IMR-90 (cell line): Measurements from ENCODE around the gene CDC42EP4. TPM values are rescaled to one million over a fixed set of nuclear protein-coding genes. Genes with fewer than 3 reads are reported as not detected.

Experiments used
- ATAC-seq: fragments of 200-7000 bp; cut with Tn5 transposase; 2 replicates; pipeline ENCODE4 v1.9.1; 2020; ENCODE audit warnings: low read depth, mild to moderate bottlenecking, moderate library complexity
- BruUV-seq: library from RNA; stranded (reverse); fragments of 400-500 nt; replicated peaks from 2 replicates; lab custom pipeline; 2021; lab: Mats Ljungman, UMichigan
- CTCF ChIA-PET: fragments of 300-600 bp; formaldehyde crosslinking; extraction: SDS; loops from one replicate; lab custom pipeline; 2021; ENCODE audit warnings: antibody characterized with exemption; lab: Yijun Ruan, JAX
- POLR2A ChIA-PET: fragments of 300-600 bp; sonication (Branson Sonifier 250); formaldehyde crosslinking; loops from one replicate; lab custom pipeline; 2022; ENCODE audit warnings: antibody characterized with exemption; ENCODE audit not compliant: unreplicated experiment; lab: Charles Lee
- DNase-seq: peaks from one replicate; pipeline ENCODE4 v3.0.0; 2013
- H2AFZ ChIP-seq: replicated peaks from 2 replicates; pipeline ENCODE3; 2013; ENCODE audit warnings: low read length, mild to moderate bottlenecking; ENCODE audit not compliant: poor library complexity
- H2AK5ac ChIP-seq: 2 replicates; pipeline ENCODE4 v1.6.1; 2013; ENCODE audit warnings: low read depth, low read length, inconsistent platforms
- H2AK9ac ChIP-seq: replicated peaks from 2 replicates; pipeline ENCODE3; 2013; ENCODE audit warnings: mild to moderate bottlenecking, low read depth, low read length, moderate library complexity; ENCODE audit not compliant: poor library complexity
- H2BK120ac ChIP-seq: 2 replicates; pipeline ENCODE4 v1.6.1; 2013; ENCODE audit warnings: low read depth, low read length, inconsistent platforms
- H2BK15ac ChIP-seq: 3 replicates; pipeline ENCODE4 v1.6.1; 2013; ENCODE audit warnings: low read depth, low read length, inconsistent platforms
- H2BK20ac ChIP-seq: 2 replicates; pipeline ENCODE4 v1.6.1; 2013; ENCODE audit warnings: low read depth, mild to moderate bottlenecking, inconsistent platforms, low read length, moderate library complexity
- H2BK5ac ChIP-seq: 2 replicates; pipeline ENCODE4 v1.6.1; 2013; ENCODE audit warnings: mild to moderate bottlenecking, low read depth, low read length, inconsistent platforms; ENCODE audit not compliant: poor library complexity, severe bottlenecking
- H3K14ac ChIP-seq: replicated peaks from 2 replicates; pipeline ENCODE4 v1.6.1; 2013; ENCODE audit warnings: low read depth, low read length, inconsistent platforms
- H3K18ac ChIP-seq: 2 replicates; pipeline ENCODE4 v1.6.1; 2013; ENCODE audit warnings: low read depth, low read length, control low read depth
- H3K23ac ChIP-seq: 2 replicates; pipeline ENCODE4 v1.6.1; 2013; ENCODE audit warnings: low read depth, low read length, inconsistent platforms
- H3K27ac ChIP-seq: 2 replicates; pipeline ENCODE4 v1.5.1; 2013; ENCODE audit warnings: mild to moderate bottlenecking, control low read depth, low read length; ENCODE audit not compliant: insufficient read depth
- H3K27me3 ChIP-seq: 2 replicates; pipeline ENCODE4 v1.6.1; 2013; ENCODE audit warnings: low read length; ENCODE audit not compliant: control insufficient read depth, insufficient read depth
- H3K36me3 ChIP-seq: 2 replicates; pipeline ENCODE4 v1.6.1; 2013; ENCODE audit warnings: low read length, mixed read lengths; ENCODE audit not compliant: control insufficient read depth, insufficient read depth
- H3K4ac ChIP-seq: 2 replicates; pipeline ENCODE4 v1.6.1; 2013; ENCODE audit warnings: low read depth, low read length, inconsistent platforms
- H3K4me1 ChIP-seq: 2 replicates; pipeline ENCODE4 v1.6.1; 2013; ENCODE audit warnings: low read length, mixed read lengths; ENCODE audit not compliant: control insufficient read depth, insufficient read depth
- H3K4me2 ChIP-seq: 2 replicates; pipeline ENCODE4 v1.6.1; 2013; ENCODE audit warnings: low read depth, mild to moderate bottlenecking, control low read depth, low read length, moderate library complexity
- H3K4me3 ChIP-seq: 2 replicates; pipeline ENCODE4 v1.5.1; 2013; ENCODE audit warnings: low read depth, mild to moderate bottlenecking, control low read depth, low read length, moderate library complexity; ENCODE audit not compliant: insufficient read depth
- H3K56ac ChIP-seq: 2 replicates; pipeline ENCODE4 v1.6.1; 2013; ENCODE audit warnings: low read length, inconsistent platforms; ENCODE audit not compliant: insufficient read depth; ENCODE audit errors: extremely low read depth
- H3K79me1 ChIP-seq, 2 experiments: 2 replicates each; pipeline ENCODE4 v1.6.1; 2013; ENCODE audit warnings: low read length in 2 of 2, inconsistent platforms in 1 of 2, low read depth in 1 of 2
- H3K9ac ChIP-seq: 2 replicates; pipeline ENCODE4 v1.6.1; 2013; ENCODE audit warnings: low read depth, low read length, control low read depth
- H3K9me1 ChIP-seq: 2 replicates; pipeline ENCODE4 v1.6.1; 2013; ENCODE audit warnings: low read length, inconsistent platforms; ENCODE audit not compliant: insufficient read depth
- H3K9me3 ChIP-seq: 2 replicates; pipeline ENCODE4 v1.6.1; 2013; ENCODE audit warnings: low read length; ENCODE audit not compliant: control insufficient read depth, insufficient read depth
- H4K20me1 ChIP-seq: 2 replicates; pipeline ENCODE4 v1.6.1; 2013; ENCODE audit warnings: low read length, inconsistent platforms; ENCODE audit not compliant: insufficient read depth
- H4K5ac ChIP-seq: 2 replicates; pipeline ENCODE4 v1.6.1; 2013; ENCODE audit warnings: mild to moderate bottlenecking, low read depth, low read length, control low read depth
- H4K8ac ChIP-seq, 2 experiments: 2 replicates each; pipeline ENCODE4 v1.6.1; 2013; ENCODE audit warnings: low read depth in 2 of 2, low read length in 2 of 2, control low read depth in 1 of 2, inconsistent platforms in 1 of 2
- H4K91ac ChIP-seq: 2 replicates; pipeline ENCODE4 v1.6.1; 2013; ENCODE audit warnings: low read depth, low read length, inconsistent platforms; ENCODE audit not compliant: insufficient read depth
- CHD1 ChIP-seq: IDR thresholded peaks from 2 replicates; pipeline ENCODE4 v1.6.1; 2012; ENCODE audit warnings: low read depth, low read length, improper control_type of control experiment
- CTCF ChIP-seq: conservative IDR thresholded peaks from 2 replicates; pipeline ENCODE4 v1.5.1; 2012; ENCODE audit warnings: mild to moderate bottlenecking, low read depth, low read length, improper control_type of control experiment
- FOS ChIP-seq: fragments of 150-350 bp; IDR thresholded peaks from 2 replicates; pipeline ENCODE4 v1.6.1; 2016; ENCODE audit warnings: low read depth, low read length
- MAFK ChIP-seq: IDR thresholded peaks from 2 replicates; pipeline ENCODE4 v1.6.1; 2012; ENCODE audit warnings: low read depth, low read length, improper control_type of control experiment
- MAZ ChIP-seq: IDR thresholded peaks from 2 replicates; pipeline ENCODE4 v1.6.1; 2012; ENCODE audit warnings: low read depth, mild to moderate bottlenecking, low read length, improper control_type of control experiment, moderate library complexity, borderline replicate concordance
- NFE2L2 ChIP-seq: fragments of 150-350 bp; IDR thresholded peaks from 2 replicates; pipeline ENCODE4 v1.6.1; 2016; ENCODE audit warnings: low read depth, mild to moderate bottlenecking, low read length
- WGBS, 2 experiments: methylation state at CpG; one replicate each; pipeline versions ENCODE4 v1.1.5 to v1.1.7; 2013; ENCODE audit warnings: missing lambda C conversion rate in 2 of 2; ENCODE audit not compliant: insufficient read length in 1 of 2; ENCODE audit errors: extremely low coverage in 2 of 2; 5-methylcytosine and 5-hydroxymethylcytosine counted together
- dilution Hi-C: fragments of 300-500 bp; cut with HindIII; formaldehyde crosslinking; loops from one replicate; pipeline ENCODE4 v1.14.3; 2018; ENCODE audit warnings: low sequenced_read_pairs; ENCODE audit not compliant: unreplicated experiment
- in situ Hi-C: fragments of 300-500 bp; cut with MboI; formaldehyde crosslinking; loops from 3 replicates; pipeline ENCODE4 v1.14.3; 2019; ENCODE audit warnings: low sequenced_read_pairs, inconsistent platforms, mixed read lengths
- intact Hi-C: fragments of 100-400 bp; cut with micrococcal nuclease; formaldehyde crosslinking; loops from 2 replicates; pipeline ENCODE4 v1.10.0; 2022
- polyA plus RNA-seq, 3 experiments: library from polyadenylated mRNA; depleted of rRNA; stranded (reverse); fragments of >200 nt; gene quantifications; 2 replicates each; pipeline ENCODE4 v1.2.3, GENCODE V29; 2012; ENCODE audit warnings: low replicate concordance in 1 of 3
- total RNA-seq: library from RNA; depleted of rRNA; stranded (reverse); fragments of >200 nt; gene quantifications from 2 replicates; pipeline ENCODE4 v1.2.3, GENCODE V29; 2012
- TF ChIP-seq, protein P1 (sequence below): fragments of 150-350 bp; IDR thresholded peaks from 2 replicates; pipeline ENCODE4 v1.6.1; 2017; ENCODE audit warnings: mild to moderate bottlenecking, antibody characterized with exemption, low read length, low read depth
- TF ChIP-seq, protein P2 (sequence below): fragments of 150-350 bp; IDR thresholded peaks from 2 replicates; pipeline ENCODE4 v1.6.1; 2016; ENCODE audit warnings: low read depth, mild to moderate bottlenecking, low read length, moderate library complexity, borderline replicate concordance

The CDC42EP4 gene
- total and polyA plus RNA-seq, 2 of the 4 experiments (the other 2 are of a cell fraction) = 14.3 to 25.8 TPM

- H3K4me1 ChIP-seq = no peaks in the 10 kb centered on the region
- no peak overlapping the region for H3K14ac ChIP-seq
- no peak overlapping the region for H3K23ac ChIP-seq
- peak overlapping the region; percentile 68 for H2AFZ ChIP-seq
- ATAC-seq (no peak; the same call in 1 of the 2 replicates), DNase-seq (no peak)
- ChIA-PET CTCF (interaction anchor here (1.4 kb wide), 1 partner anchor 48 kb away, joined by 4 read pairs; no protein-coding TSS in a partner anchor), POLR2A (no interaction called here)
- no peak overlapping the region for H2AK9ac ChIP-seq
- peaks cover 3% of the 10 kb centered on the region; the same call in 1 of the 2 replicates for H3K9me1 ChIP-seq
- H3K4ac ChIP-seq = no peak overlapping the region; the same call in 1 of the 2 replicates
- BruUV-seq = no TSS peak
- in situ Hi-C loops = loop anchor here (25.0 kb wide), 2 partner anchors 274 to 924 kb away; no protein-coding TSS in a partner anchor
- no peak overlapping the region for H4K91ac ChIP-seq
- no peaks in the 10 kb centered on the region for H4K20me1 ChIP-seq
- WGBS, 2 experiments = 97% methylated on average over 4 of the region's 12 CpGs; no CpG with 5 or more reads in 1 of the 2 experiments
- no peak overlapping the region for H3K9ac ChIP-seq
- no peak overlapping the region for H2BK15ac ChIP-seq
- H4K5ac ChIP-seq = no peak overlapping the region; the same call in 1 of the 2 replicates
- H2BK5ac ChIP-seq = no peak overlapping the region
- no peak overlapping the region for H3K4me3 ChIP-seq
- no peak overlapping the region for H3K56ac ChIP-seq
- H4K8ac ChIP-seq = no peak overlapping the region
- H3K4me2 ChIP-seq = no peak overlapping the region
- H2AK5ac ChIP-seq = no peak overlapping the region
- dilution Hi-C loops = no loop called here
- no peaks in the 10 kb centered on the region for H3K27me3 ChIP-seq
- intact Hi-C loops = no loop called here
- TF ChIP-seq CTCF (no peak), FOS (no peak), NFE2L2 (no peak), MAFK (no peak), CHD1 (no peak), MAZ (no peak)
- TF ChIP-seq, protein P1, sequence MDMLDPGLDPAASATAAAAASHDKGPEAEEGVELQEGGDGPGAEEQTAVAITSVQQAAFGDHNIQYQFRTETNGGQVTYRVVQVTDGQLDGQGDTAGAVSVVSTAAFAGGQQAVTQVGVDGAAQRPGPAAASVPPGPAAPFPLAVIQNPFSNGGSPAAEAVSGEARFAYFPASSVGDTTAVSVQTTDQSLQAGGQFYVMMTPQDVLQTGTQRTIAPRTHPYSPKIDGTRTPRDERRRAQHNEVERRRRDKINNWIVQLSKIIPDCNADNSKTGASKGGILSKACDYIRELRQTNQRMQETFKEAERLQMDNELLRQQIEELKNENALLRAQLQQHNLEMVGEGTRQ = no peak
- TF ChIP-seq, protein P2, sequence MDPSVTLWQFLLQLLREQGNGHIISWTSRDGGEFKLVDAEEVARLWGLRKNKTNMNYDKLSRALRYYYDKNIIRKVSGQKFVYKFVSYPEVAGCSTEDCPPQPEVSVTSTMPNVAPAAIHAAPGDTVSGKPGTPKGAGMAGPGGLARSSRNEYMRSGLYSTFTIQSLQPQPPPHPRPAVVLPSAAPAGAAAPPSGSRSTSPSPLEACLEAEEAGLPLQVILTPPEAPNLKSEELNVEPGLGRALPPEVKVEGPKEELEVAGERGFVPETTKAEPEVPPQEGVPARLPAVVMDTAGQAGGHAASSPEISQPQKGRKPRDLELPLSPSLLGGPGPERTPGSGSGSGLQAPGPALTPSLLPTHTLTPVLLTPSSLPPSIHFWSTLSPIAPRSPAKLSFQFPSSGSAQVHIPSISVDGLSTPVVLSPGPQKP = no peak
- H2BK20ac ChIP-seq = no peak overlapping the region
- no peaks in the 10 kb centered on the region for H3K79me1 ChIP-seq
- H3K27ac ChIP-seq = no peak overlapping the region
- no peaks in the 10 kb centered on the region for H3K36me3 ChIP-seq
- H2BK120ac ChIP-seq = no peak overlapping the region
- H3K18ac ChIP-seq = no peak overlapping the region
- no peaks in the 10 kb centered on the region for H3K9me3 ChIP-seq
Measured at GRCh38 chr17:73262676-73263642, 48.8 kb downstream of the CDC42EP4 start.
